Natural killer cell (primary cell): Measurements from ENCODE around the gene BEST3. TPM values are rescaled to one million over a fixed set of nuclear protein-coding genes. Genes with fewer than 3 reads are reported as not detected.

ENCODE experiments used
- ATAC-seq, 3 donors: fragments of 150-1000 bp in 2 of 3; fragments of 200-7000 bp in 1 of 3; cut with Tn5 transposase; 1 replicate in 1 of 3; 2 replicates in 2 of 3; pipeline ENCODE4 v1.10.0; 2021; ENCODE audit warnings: mild to moderate bottlenecking in 2 of 3, moderate library complexity in 2 of 3
- DNase-seq, 2 donors: peaks; one replicate each; pipeline versions ENCODE4 v3.0.0 to v3.0.0-alpha.2; 2013 to 2021; ENCODE audit warnings: mixed read lengths in 1 of 2
- H3K27ac ChIP-seq: one replicate; pipeline ENCODE4 v1.5.1; 2013; ENCODE audit warnings: mild to moderate bottlenecking, low read length
- H3K27me3 ChIP-seq: one replicate; pipeline ENCODE4 v1.6.1; 2013; ENCODE audit warnings: low read length; ENCODE audit not compliant: control insufficient read depth, insufficient read depth
- H3K36me3 ChIP-seq: one replicate; pipeline ENCODE4 v1.6.1; 2013; ENCODE audit warnings: low read length; ENCODE audit not compliant: control insufficient read depth, insufficient read depth
- H3K4me1 ChIP-seq: one replicate; pipeline ENCODE4 v1.6.1; 2013; ENCODE audit warnings: low read length; ENCODE audit not compliant: control insufficient read depth, insufficient read depth
- H3K4me3 ChIP-seq: one replicate; pipeline ENCODE4 v1.5.1; 2013; ENCODE audit warnings: low read length
- H3K9me3 ChIP-seq: one replicate; pipeline ENCODE4 v1.6.1; 2013; ENCODE audit warnings: low read length; ENCODE audit not compliant: control insufficient read depth, insufficient read depth
- H3K27ac Mint-ChIP-seq, 2 donors: one replicate each; pipeline ENCODE4 v1.8.0; 2022; ENCODE audit warnings: mild to moderate bottlenecking in 2 of 2, mixed read lengths in 2 of 2, moderate library complexity in 1 of 2
- H3K27me3 Mint-ChIP-seq, 2 donors: one replicate each; pipeline ENCODE4 v1.8.0; 2022; ENCODE audit warnings: low read depth in 2 of 2, mixed read lengths in 2 of 2
- H3K36me3 Mint-ChIP-seq: one replicate; pipeline ENCODE4 v1.8.0; 2022; ENCODE audit warnings: mixed read lengths
- H3K4me1 Mint-ChIP-seq, 2 donors: one replicate each; pipeline ENCODE4 v1.8.0; 2022; ENCODE audit warnings: mixed read lengths in 2 of 2
- H3K4me3 Mint-ChIP-seq: one replicate; pipeline ENCODE4 v1.8.0; 2022; ENCODE audit warnings: mild to moderate bottlenecking, moderate library complexity, mixed read lengths
- H3K9me3 Mint-ChIP-seq, 2 donors: one replicate each; pipeline ENCODE4 v1.8.0; 2022; ENCODE audit warnings: mixed read lengths in 2 of 2
- WGBS: methylation state at CpG from one replicate; pipeline ENCODE4 v1.1.7; 2013; ENCODE audit warnings: missing lambda C conversion rate; ENCODE audit not compliant: insufficient coverage; 5-methylcytosine and 5-hydroxymethylcytosine counted together
- intact Hi-C: fragments of 100-400 bp; cut with micrococcal nuclease; formaldehyde crosslinking; loops from one replicate; pipeline ENCODE4 v1.14.2; 2022
- total RNA-seq, 4 donors: library from RNA; stranded (reverse); fragments of 120-200 nt in 1 of 4; gene quantifications; one replicate each; pipeline versions ENCODE4 v1.2.3 to v1.2.4, GENCODE V29; 2013 to 2022
- TF ChIP-seq, protein P1 (sequence below): fragments of 200-600 bp; IDR thresholded peaks from one replicate; pipeline ENCODE4 v1.8.0; 2022; ENCODE audit warnings: antibody characterized with exemption

Gene BEST3
- total RNA-seq, 3 donors from 2014 or later (not counting 1 experiment from before 2014, with no cell fraction given), result not detected

GRCh38 chr12:69738351-69739286 is 39.5 kb upstream of the BEST3 start, which contains the start of gene RAB3IP:
RAB3IP (plus strand) TSS chr12:69738860; CDS start chr12:69755409, 16,549 bp downstream.
- intact Hi-C loops, result no loop called here
- Histone ChIP-seq H3K27me3 (no peaks in the 10 kb centered on the region), H3K27ac (peak within 1 kb of the TSS; percentile 68), H3K4me3 (peak within 1 kb of the TSS; percentile 58), H3K4me1 (peaks cover 4% of the 10 kb centered on the region), H3K36me3 (no peaks in the 10 kb centered on the region), H3K9me3 (no peaks in the 10 kb centered on the region)
- DNase-seq (peak; percentile 77 to 96), ATAC-seq (peak; percentile 91 to 97 (median 91))
- Mint-ChIP-seq H3K9me3 (no peaks in the 10 kb centered on the region), H3K4me1 (peaks cover 8% of the 10 kb centered on the region in 2 donors), H3K4me3 (peak within 1 kb of the TSS; percentile 94), H3K27me3 (peaks cover 8 to 35% of the 10 kb centered on the region in 2 donors), H3K27ac (peak within 1 kb of the TSS; percentile 81 to 84), H3K36me3 (no peaks in the 10 kb centered on the region)
- 1% methylated on average over 109 of the region's 110 CpGs for WGBS
- TF ChIP-seq, protein P1, sequence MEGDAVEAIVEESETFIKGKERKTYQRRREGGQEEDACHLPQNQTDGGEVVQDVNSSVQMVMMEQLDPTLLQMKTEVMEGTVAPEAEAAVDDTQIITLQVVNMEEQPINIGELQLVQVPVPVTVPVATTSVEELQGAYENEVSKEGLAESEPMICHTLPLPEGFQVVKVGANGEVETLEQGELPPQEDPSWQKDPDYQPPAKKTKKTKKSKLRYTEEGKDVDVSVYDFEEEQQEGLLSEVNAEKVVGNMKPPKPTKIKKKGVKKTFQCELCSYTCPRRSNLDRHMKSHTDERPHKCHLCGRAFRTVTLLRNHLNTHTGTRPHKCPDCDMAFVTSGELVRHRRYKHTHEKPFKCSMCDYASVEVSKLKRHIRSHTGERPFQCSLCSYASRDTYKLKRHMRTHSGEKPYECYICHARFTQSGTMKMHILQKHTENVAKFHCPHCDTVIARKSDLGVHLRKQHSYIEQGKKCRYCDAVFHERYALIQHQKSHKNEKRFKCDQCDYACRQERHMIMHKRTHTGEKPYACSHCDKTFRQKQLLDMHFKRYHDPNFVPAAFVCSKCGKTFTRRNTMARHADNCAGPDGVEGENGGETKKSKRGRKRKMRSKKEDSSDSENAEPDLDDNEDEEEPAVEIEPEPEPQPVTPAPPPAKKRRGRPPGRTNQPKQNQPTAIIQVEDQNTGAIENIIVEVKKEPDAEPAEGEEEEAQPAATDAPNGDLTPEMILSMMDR, result peak; percentile 73

DNA sequence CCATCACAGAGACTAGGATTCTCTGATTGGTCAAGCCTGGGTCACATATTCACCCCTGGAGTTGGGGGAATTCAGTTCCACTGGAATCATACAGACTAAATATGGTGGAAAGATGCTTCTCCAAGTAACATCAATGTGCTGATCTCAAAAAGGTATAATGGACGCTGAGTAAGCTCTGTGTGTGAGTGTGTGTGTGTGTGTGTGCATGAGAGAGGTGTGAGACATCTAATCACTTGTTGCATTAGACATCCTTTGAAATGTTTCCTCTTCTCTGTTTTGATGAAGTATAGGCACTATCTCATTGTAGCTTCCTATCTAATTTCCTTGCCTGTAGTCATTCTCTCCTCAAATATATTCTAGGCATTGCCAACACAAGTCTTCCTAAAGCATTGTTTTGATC is 34.5 kb upstream of the BEST3 start:
- Mint-ChIP-seq H3K4me1 (no peaks in the 10 kb centered on the region), H3K36me3 (no peaks in the 10 kb centered on the region), H3K27me3 (peaks cover 14 to 40% of the 10 kb centered on the region in 2 donors), H3K27ac (no peak overlapping the region), H3K4me3 (no peak overlapping the region), H3K9me3 (no peaks in the 10 kb centered on the region)
- Histone ChIP-seq H3K9me3 (no peaks in the 10 kb centered on the region), H3K4me1 (peaks cover 4% of the 10 kb centered on the region), H3K27ac (no peak overlapping the region), H3K36me3 (no peaks in the 10 kb centered on the region), H3K27me3 (peaks cover 5% of the 10 kb centered on the region), H3K4me3 (no peak overlapping the region)
- no peak for ATAC-seq
- 73% methylated on average over 1 of the region's 1 CpG for WGBS
- intact Hi-C loops, result no loop called here
- DNase-seq, result no peak
- TF ChIP-seq, protein P1, result no peak

- ATAC-seq, result no peak
- 100% methylated on average over 1 of the region's 1 CpG for WGBS
Observed at GRCh38 chr12:69732088-69732487, 33.0 kb upstream of the BEST3 start.

More at GRCh38 chr12:69732088-69732487, 33.0 kb upstream of the BEST3 start:
- Mint-ChIP-seq H3K4me1 (no peaks in the 10 kb centered on the region), H3K27me3 (peaks cover 13 to 47% of the 10 kb centered on the region in 2 donors), H3K4me3 (no peak overlapping the region), H3K36me3 (no peaks in the 10 kb centered on the region), H3K27ac (no peak overlapping the region), H3K9me3 (no peaks in the 10 kb centered on the region)
- H3K27ac ChIP-seq, result no peak overlapping the region
- H3K9me3 ChIP-seq, result no peaks in the 10 kb centered on the region
- no peak overlapping the region for H3K4me3 ChIP-seq
- TF ChIP-seq, protein P1, result no peak
- H3K27me3 ChIP-seq, result peaks cover 5% of the 10 kb centered on the region
- no peaks in the 10 kb centered on the region for H3K4me1 ChIP-seq
- intact Hi-C loops, result no loop called here
- H3K36me3 ChIP-seq, result no peaks in the 10 kb centered on the region
- DNase-seq, result no peak
